ENCODE data around the gene GNAI2.

DNA sequence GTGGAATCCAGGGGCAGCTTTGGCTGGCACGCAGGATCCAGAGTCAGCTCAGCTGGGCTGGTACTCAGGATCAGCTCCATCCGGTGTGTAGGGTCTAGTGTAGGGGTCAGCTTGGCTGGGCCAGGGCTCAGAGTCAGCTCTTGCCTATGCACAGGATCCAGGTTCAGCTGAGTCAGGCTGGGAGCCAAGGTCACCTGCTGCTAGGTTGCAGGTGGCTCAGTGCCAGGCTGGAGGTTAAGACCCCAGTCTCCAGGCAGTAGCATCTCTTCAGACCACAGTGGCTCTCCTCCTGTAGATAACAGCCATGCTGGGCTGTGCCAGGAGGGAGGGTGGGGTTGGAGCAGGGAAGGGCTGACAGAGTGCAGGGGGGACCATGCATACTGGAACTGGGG, 61.4 kb downstream of the GNAI2 start:
- TF ChIP-seq POLR2A (IDR thresholded peaks at IDR 0.05): no peak
- TF ChIP-seq, protein P1, sequence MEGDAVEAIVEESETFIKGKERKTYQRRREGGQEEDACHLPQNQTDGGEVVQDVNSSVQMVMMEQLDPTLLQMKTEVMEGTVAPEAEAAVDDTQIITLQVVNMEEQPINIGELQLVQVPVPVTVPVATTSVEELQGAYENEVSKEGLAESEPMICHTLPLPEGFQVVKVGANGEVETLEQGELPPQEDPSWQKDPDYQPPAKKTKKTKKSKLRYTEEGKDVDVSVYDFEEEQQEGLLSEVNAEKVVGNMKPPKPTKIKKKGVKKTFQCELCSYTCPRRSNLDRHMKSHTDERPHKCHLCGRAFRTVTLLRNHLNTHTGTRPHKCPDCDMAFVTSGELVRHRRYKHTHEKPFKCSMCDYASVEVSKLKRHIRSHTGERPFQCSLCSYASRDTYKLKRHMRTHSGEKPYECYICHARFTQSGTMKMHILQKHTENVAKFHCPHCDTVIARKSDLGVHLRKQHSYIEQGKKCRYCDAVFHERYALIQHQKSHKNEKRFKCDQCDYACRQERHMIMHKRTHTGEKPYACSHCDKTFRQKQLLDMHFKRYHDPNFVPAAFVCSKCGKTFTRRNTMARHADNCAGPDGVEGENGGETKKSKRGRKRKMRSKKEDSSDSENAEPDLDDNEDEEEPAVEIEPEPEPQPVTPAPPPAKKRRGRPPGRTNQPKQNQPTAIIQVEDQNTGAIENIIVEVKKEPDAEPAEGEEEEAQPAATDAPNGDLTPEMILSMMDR (IDR thresholded peaks at IDR 0.05): no peak
